ENCODE measurements around the gene HPD. TPM values are rescaled to one million over a fixed set of nuclear protein-coding genes. Genes with fewer than 3 reads are reported as not detected.

HPD gene
- total RNA-seq, 5 donors from 2014 or later (not counting 1 experiment from before 2014, with no cell fraction given) = 0.39 to 0.92 (median 0.58) TPM; not detected in 2

- Mint-ChIP-seq H3K36me3 (no peaks in the 10 kb centered on the region), H3K27ac (no peak overlapping the region), H3K4me3 (no peak overlapping the region), H3K27me3 (no peaks in the 10 kb centered on the region), H3K9me3 (no peaks in the 10 kb centered on the region), H3K4me1 (peaks cover 0 to 3% (median 0%) of the 10 kb centered on the region in 3 donors)
- DNase-seq = no peak
- H3K9me3 ChIP-seq = no peaks in the 10 kb centered on the region
- H3K27ac ChIP-seq (ENCODE audit: low read length) = no peak overlapping the region
- no peak for ATAC-seq (replicated peaks in 1 of 4)
- ChIA-PET CTCF (interaction anchor here in 1 of 2 donors (0.6 kb wide), 1 partner anchor 26 kb away, joined by 3 read pairs; no protein-coding TSS in a partner anchor), POLR2A (no interaction called here)
- no peaks in the 10 kb centered on the region for H3K4me1 ChIP-seq (ENCODE audit: control insufficient read depth in 1 of 2, extremely low read depth in 1 of 2, insufficient read depth in 2 of 2, low read length in 2 of 2)
- H3K27me3 ChIP-seq (replicated peaks in 1 of 2; ENCODE audit: control insufficient read depth in 2 of 2, extremely low read depth in 1 of 2, insufficient read depth in 2 of 2, low read length in 1 of 2) = no peaks in the 10 kb centered on the region
- 100% methylated on average over 1 of the region's 1 CpG for WGBS (ENCODE audit: insufficient coverage)
- no peaks in the 10 kb centered on the region for H3K36me3 ChIP-seq (ENCODE audit: control insufficient read depth in 2 of 2, extremely low read depth in 1 of 2, insufficient read depth in 1 of 2, low read length in 1 of 2)
- H3K4me3 ChIP-seq (ENCODE audit: control insufficient read depth in 1 of 2, extremely low read depth in 1 of 2, low read length in 1 of 2) = no peak overlapping the region
These were observed 13.0 kb downstream of the HPD start for GRCh38 chr12:121845701-121846100.

GRCh38 chr12:121843236-121843982 lies 15.2 kb downstream of the HPD start:
- H3K27me3 Mint-ChIP-seq = no peaks in the 10 kb centered on the region
- ChIA-PET CTCF (interaction anchor here in 1 of 2 donors (0.7 kb wide), 2 partner anchors 364 to 1261 kb away, joined by 3 to 6 read pairs; no protein-coding TSS in a partner anchor), POLR2A (interaction anchor here (0.6 to 0.7 kb wide), 3 partner anchors 13 to 824 kb away, joined by 3 to 7 read pairs (median 6); no protein-coding TSS in a partner anchor)
- no peaks in the 10 kb centered on the region for H3K36me3 ChIP-seq (ENCODE audit: control insufficient read depth in 2 of 2, extremely low read depth in 1 of 2, insufficient read depth in 1 of 2, low read length in 1 of 2)
- 97% methylated on average over 11 of the region's 13 CpGs for WGBS (ENCODE audit: insufficient coverage)
- H3K9me3 ChIP-seq = no peaks in the 10 kb centered on the region
- H3K4me1 ChIP-seq (ENCODE audit: control insufficient read depth in 1 of 2, extremely low read depth in 1 of 2, insufficient read depth in 2 of 2, low read length in 2 of 2) = peaks cover 6 to 17% of the 10 kb centered on the region in 2 experiments
- H3K36me3 Mint-ChIP-seq = no peaks in the 10 kb centered on the region
- no peak overlapping the region for H3K4me3 ChIP-seq (ENCODE audit: control insufficient read depth in 1 of 2, extremely low read depth in 1 of 2, low read length in 1 of 2)
- H3K4me1 Mint-ChIP-seq = peaks cover 12 to 18% (median 14%) of the 10 kb centered on the region in 3 donors
- no peak for ATAC-seq (replicated peaks in 1 of 4)
- DNase-seq = no peak
- H3K9me3 Mint-ChIP-seq = no peaks in the 10 kb centered on the region
- no peak overlapping the region for H3K27ac ChIP-seq (ENCODE audit: low read length)
- no peak overlapping the region for H3K27ac Mint-ChIP-seq
- H3K4me3 Mint-ChIP-seq = no peak overlapping the region
- H3K27me3 ChIP-seq (replicated peaks in 1 of 2; ENCODE audit: control insufficient read depth in 2 of 2, extremely low read depth in 1 of 2, insufficient read depth in 2 of 2, low read length in 1 of 2) = no peaks in the 10 kb centered on the region

GRCh38 chr12:121839993-121840761 lies 18.5 kb downstream of the HPD start:
- Mint-ChIP-seq H3K4me3 (peak overlapping the region; percentile 95 to 98 (median 97)), H3K27ac (peak overlapping the region; percentile 91), H3K36me3 (no peaks in the 10 kb centered on the region), H3K27me3 (no peaks in the 10 kb centered on the region), H3K4me1 (peaks cover 12 to 18% (median 14%) of the 10 kb centered on the region in 3 donors), H3K9me3 (no peaks in the 10 kb centered on the region)
- ChIA-PET CTCF (interaction anchor here in 1 of 2 donors (0.6 kb wide), 1 partner anchor 18 kb away, joined by 3 read pairs; no protein-coding TSS in a partner anchor), POLR2A (interaction anchor here in 1 of 2 donors (0.5 kb wide), 1 partner anchor 156 kb away, joined by 6 read pairs; no protein-coding TSS in a partner anchor)
- H3K27me3 ChIP-seq (replicated peaks in 1 of 2; ENCODE audit: control insufficient read depth in 2 of 2, extremely low read depth in 1 of 2, insufficient read depth in 2 of 2, low read length in 1 of 2) = no peaks in the 10 kb centered on the region
- H3K27ac ChIP-seq (ENCODE audit: low read length) = peak overlapping the region; percentile 49
- peak overlapping the region; percentile 65 to 97 for H3K4me3 ChIP-seq (ENCODE audit: control insufficient read depth in 1 of 2, extremely low read depth in 1 of 2, low read length in 1 of 2)
- DNase-seq (no peak), ATAC-seq (replicated peaks in 1 of 4) (no peak)
- H3K4me1 ChIP-seq (ENCODE audit: control insufficient read depth in 1 of 2, extremely low read depth in 1 of 2, insufficient read depth in 2 of 2, low read length in 2 of 2) = peaks cover 6 to 17% of the 10 kb centered on the region in 2 experiments
- no peaks in the 10 kb centered on the region for H3K36me3 ChIP-seq (ENCODE audit: control insufficient read depth in 2 of 2, extremely low read depth in 1 of 2, insufficient read depth in 1 of 2, low read length in 1 of 2)
- no peaks in the 10 kb centered on the region for H3K9me3 ChIP-seq
- WGBS (ENCODE audit: insufficient coverage) = 77% methylated on average over 23 of the region's 24 CpGs

GRCh38 chr12:121839106-121839992 lies 19.3 kb downstream of the HPD start:
- Mint-ChIP-seq H3K9me3 (no peaks in the 10 kb centered on the region), H3K27me3 (no peaks in the 10 kb centered on the region), H3K4me1 (peaks cover 12 to 18% (median 14%) of the 10 kb centered on the region in 3 donors), H3K4me3 (peak overlapping the region; percentile 95 to 98 (median 97)), H3K36me3 (no peaks in the 10 kb centered on the region), H3K27ac (peak overlapping the region; percentile 91)
- no peaks in the 10 kb centered on the region for H3K36me3 ChIP-seq (ENCODE audit: control insufficient read depth in 2 of 2, extremely low read depth in 1 of 2, insufficient read depth in 1 of 2, low read length in 1 of 2)
- peak overlapping the region; percentile 49 for H3K27ac ChIP-seq (ENCODE audit: low read length)
- H3K4me1 ChIP-seq (ENCODE audit: control insufficient read depth in 1 of 2, extremely low read depth in 1 of 2, insufficient read depth in 2 of 2, low read length in 2 of 2) = peaks cover 6 to 17% of the 10 kb centered on the region in 2 experiments
- 6% methylated on average over 47 of the region's 53 CpGs for WGBS (ENCODE audit: insufficient coverage)
- no peaks in the 10 kb centered on the region for H3K27me3 ChIP-seq (replicated peaks in 1 of 2; ENCODE audit: control insufficient read depth in 2 of 2, extremely low read depth in 1 of 2, insufficient read depth in 2 of 2, low read length in 1 of 2)
- CTCF ChIA-PET = interaction anchor here in 1 of 2 donors (0.6 to 1.1 kb wide), 2 partner anchors 12 to 1391 kb away, joined by 3 to 4 read pairs; no protein-coding TSS in a partner anchor
- DNase-seq = peak; percentile 97 to 100 (median 99)
- H3K4me3 ChIP-seq (ENCODE audit: control insufficient read depth in 1 of 2, extremely low read depth in 1 of 2, low read length in 1 of 2) = peak overlapping the region; percentile 65 to 97
- no peaks in the 10 kb centered on the region for H3K9me3 ChIP-seq
- POLR2A ChIA-PET = interaction anchor here in 1 of 2 donors (0.6 kb wide), 1 partner anchor 1850 kb away, joined by 6 read pairs; no protein-coding TSS in a partner anchor
- peak; percentile 94 to 99 (median 98) for ATAC-seq (replicated peaks in 1 of 4)

- 95% methylated on average over 3 of the region's 5 CpGs for WGBS (ENCODE audit: insufficient coverage)
- ChIA-PET CTCF (interaction anchor here (0.6 to 1.1 kb wide), 5 partner anchors 11 to 1126 kb away, joined by 3 to 4 read pairs (median 3); no protein-coding TSS in a partner anchor), POLR2A (interaction anchor here in 1 of 2 donors (0.5 to 0.7 kb wide), 3 partner anchors 40 to 170 kb away, joined by 3 to 13 read pairs (median 7); no protein-coding TSS in a partner anchor)
- H3K27ac ChIP-seq (ENCODE audit: low read length) = no peak overlapping the region
- Mint-ChIP-seq H3K4me1 (peaks cover 12 to 18% (median 14%) of the 10 kb centered on the region in 3 donors), H3K27ac (no peak overlapping the region), H3K4me3 (peak overlapping the region in 1 of 3 donors; percentile 95), H3K27me3 (no peaks in the 10 kb centered on the region), H3K9me3 (no peaks in the 10 kb centered on the region), H3K36me3 (no peaks in the 10 kb centered on the region)
- no peak for ATAC-seq (replicated peaks in 1 of 4)
- peaks cover 6 to 17% of the 10 kb centered on the region in 2 experiments for H3K4me1 ChIP-seq (ENCODE audit: control insufficient read depth in 1 of 2, extremely low read depth in 1 of 2, insufficient read depth in 2 of 2, low read length in 2 of 2)
- DNase-seq = no peak
- H3K36me3 ChIP-seq (ENCODE audit: control insufficient read depth in 2 of 2, extremely low read depth in 1 of 2, insufficient read depth in 1 of 2, low read length in 1 of 2) = no peaks in the 10 kb centered on the region
- no peaks in the 10 kb centered on the region for H3K27me3 ChIP-seq (replicated peaks in 1 of 2; ENCODE audit: control insufficient read depth in 2 of 2, extremely low read depth in 1 of 2, insufficient read depth in 2 of 2, low read length in 1 of 2)
- no peak overlapping the region for H3K4me3 ChIP-seq (ENCODE audit: control insufficient read depth in 1 of 2, extremely low read depth in 1 of 2, low read length in 1 of 2)
- no peaks in the 10 kb centered on the region for H3K9me3 ChIP-seq
These were observed 20.5 kb downstream of the HPD start for GRCh38 chr12:121838126-121838525.

Measured in T-cell (primary cell).